Ishikawa (cell line): ENCODE measurements around the gene RNU1-1.

Experiments
- EP300 ChIP-seq: IDR thresholded peaks from 2 replicates; pipeline ENCODE4 v1.6.1; 2012; ENCODE audit warnings: borderline replicate concordance
- MAX ChIP-seq: IDR thresholded peaks from 2 replicates; pipeline ENCODE4 v1.6.1; 2012
- TAF1 ChIP-seq: IDR thresholded peaks from 2 replicates; pipeline ENCODE4 v1.6.1; 2012; ENCODE audit warnings: low read depth, mild to moderate bottlenecking

- TF ChIP-seq MAX: no peak
- TF ChIP-seq EP300: no peak
- TF ChIP-seq TAF1: no peak
These were observed 7.2 kb upstream of the RNU1-1 start for GRCh38 chr1:16521288-16521583.
